Esophagus muscularis mucosa (tissue), 4 donors: ENCODE data around the gene CORO7. TPM values are rescaled to one million over a fixed set of nuclear protein-coding genes. Genes with fewer than 3 reads are reported as not detected.

Source experiments
- DNase-seq: peaks from one replicate; pipeline ENCODE4 v3.0.0-alpha.2; 2017; ENCODE audit errors: extremely low spot score
- H3K27ac ChIP-seq, 4 donors: fragments of 200-600 bp; sonication (generic); replicated peaks in 1 of 4; 1 replicate in 3 of 4; 2 replicates in 1 of 4; pipeline ENCODE4 v1.5.1; 2016 to 2019; ENCODE audit warnings: mild to moderate bottlenecking in 1 of 4
- H3K27me3 ChIP-seq, 4 donors: fragments of 200-600 bp; sonication (generic); one replicate each; pipeline versions ENCODE4 v1.5.1 to v1.6.0; 2016 to 2019
- H3K36me3 ChIP-seq, 4 donors: fragments of 200-600 bp; sonication (generic); one replicate each; pipeline ENCODE4 v1.5.1; 2016 to 2019
- H3K4me1 ChIP-seq, 4 donors: fragments of 200-600 bp; sonication (generic); one replicate each; pipeline ENCODE4 v1.5.1; 2016 to 2019
- H3K4me3 ChIP-seq, 4 donors: fragments of 200-600 bp; sonication (generic); 1 replicate in 2 of 4; 2 replicates in 2 of 4; pipeline ENCODE4 v1.5.1; 2016 to 2019; ENCODE audit warnings: mild to moderate bottlenecking in 4 of 4, moderate library complexity in 1 of 4
- H3K9me3 ChIP-seq, 4 donors: fragments of 200-600 bp; sonication (generic); 1 replicate in 3 of 4; 2 replicates in 1 of 4; pipeline ENCODE4 v1.5.1; 2016 to 2019
- EP300 ChIP-seq: sonication (generic); formaldehyde crosslinking; IDR thresholded peaks from one replicate; pipeline ENCODE4 v1.6.1; 2017; ENCODE audit warnings: antibody characterized with exemption
- POLR2A ChIP-seq: fragments of 450-650 bp; IDR thresholded peaks from one replicate; pipeline ENCODE4 v1.6.1; 2017; ENCODE audit warnings: antibody characterized with exemption, moderate library complexity, mild to moderate bottlenecking, low read depth
- POLR2AphosphoS5 ChIP-seq, 2 donors: sonication (generic); formaldehyde crosslinking; IDR thresholded peaks; one replicate each; pipeline ENCODE4 v1.6.1; 2017; ENCODE audit warnings: antibody characterized with exemption in 2 of 2
- WGBS: methylation state at CpG from one replicate; pipeline ENCODE4 v1.1.5; 2018; 5-methylcytosine and 5-hydroxymethylcytosine counted together
- intact Hi-C: fragments of 100-400 bp; cut with DNase I; formaldehyde crosslinking; loops from one replicate; pipeline ENCODE4 v1.15.1; 2023
- total RNA-seq, 4 donors: library from RNA; depleted of rRNA; stranded (reverse); fragments of >200 nt; gene quantifications; one replicate each; pipeline versions ENCODE4 v1.1.0 to v1.2.1, GENCODE V29; 2016
- TF ChIP-seq, protein P1 (sequence below), 3 experiments: fragments of 200-600 bp in 2 of 3; fragments of 450-650 bp in 1 of 3; sonication (generic) in 2 of 3; IDR thresholded peaks; one replicate each; pipeline ENCODE4 v1.5.1; 2017 to 2019; ENCODE audit warnings: antibody characterized with exemption in 3 of 3, mild to moderate bottlenecking in 2 of 3, moderate library complexity in 1 of 3

Gene CORO7
- total RNA-seq, 4 donors from 2014 or later = 11.6 to 24.6 (median 21.3) TPM

DNA sequence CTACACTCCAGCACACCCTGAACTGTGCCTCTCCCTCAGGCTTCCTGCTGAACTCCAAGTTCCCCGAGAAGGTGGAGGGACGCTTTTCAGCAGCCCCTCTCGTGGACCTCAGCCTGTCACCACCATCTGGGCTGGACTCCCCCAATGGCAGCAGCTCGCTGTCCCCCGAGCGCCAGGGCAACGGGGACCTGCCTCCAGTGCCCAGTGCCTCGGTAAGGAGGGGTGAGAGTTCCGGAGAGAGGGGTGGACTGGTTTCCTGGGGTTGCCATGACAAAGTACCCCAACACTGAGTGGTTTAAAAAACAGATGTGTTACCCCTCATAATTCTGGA is 83.1 kb downstream of the CORO7 start:
- Histone ChIP-seq H3K36me3 (peaks cover 11 to 61% (median 60%) of the 10 kb centered on the region in 4 donors), H3K4me3 (no peak overlapping the region), H3K27ac (no peak overlapping the region), H3K27me3 (no peaks in the 10 kb centered on the region), H3K9me3 (no peaks in the 10 kb centered on the region), H3K4me1 (peaks cover 23 to 42% (median 33%) of the 10 kb centered on the region in 4 donors)
- DNase-seq = no peak
- WGBS = 89% methylated on average over 3 of the region's 9 CpGs
- no peak for TF ChIP-seq EP300
- TF ChIP-seq, protein P1, sequence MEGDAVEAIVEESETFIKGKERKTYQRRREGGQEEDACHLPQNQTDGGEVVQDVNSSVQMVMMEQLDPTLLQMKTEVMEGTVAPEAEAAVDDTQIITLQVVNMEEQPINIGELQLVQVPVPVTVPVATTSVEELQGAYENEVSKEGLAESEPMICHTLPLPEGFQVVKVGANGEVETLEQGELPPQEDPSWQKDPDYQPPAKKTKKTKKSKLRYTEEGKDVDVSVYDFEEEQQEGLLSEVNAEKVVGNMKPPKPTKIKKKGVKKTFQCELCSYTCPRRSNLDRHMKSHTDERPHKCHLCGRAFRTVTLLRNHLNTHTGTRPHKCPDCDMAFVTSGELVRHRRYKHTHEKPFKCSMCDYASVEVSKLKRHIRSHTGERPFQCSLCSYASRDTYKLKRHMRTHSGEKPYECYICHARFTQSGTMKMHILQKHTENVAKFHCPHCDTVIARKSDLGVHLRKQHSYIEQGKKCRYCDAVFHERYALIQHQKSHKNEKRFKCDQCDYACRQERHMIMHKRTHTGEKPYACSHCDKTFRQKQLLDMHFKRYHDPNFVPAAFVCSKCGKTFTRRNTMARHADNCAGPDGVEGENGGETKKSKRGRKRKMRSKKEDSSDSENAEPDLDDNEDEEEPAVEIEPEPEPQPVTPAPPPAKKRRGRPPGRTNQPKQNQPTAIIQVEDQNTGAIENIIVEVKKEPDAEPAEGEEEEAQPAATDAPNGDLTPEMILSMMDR (IDR thresholded peaks at IDR 0.05) = no peak
- intact Hi-C loops = no loop called here

DNA sequence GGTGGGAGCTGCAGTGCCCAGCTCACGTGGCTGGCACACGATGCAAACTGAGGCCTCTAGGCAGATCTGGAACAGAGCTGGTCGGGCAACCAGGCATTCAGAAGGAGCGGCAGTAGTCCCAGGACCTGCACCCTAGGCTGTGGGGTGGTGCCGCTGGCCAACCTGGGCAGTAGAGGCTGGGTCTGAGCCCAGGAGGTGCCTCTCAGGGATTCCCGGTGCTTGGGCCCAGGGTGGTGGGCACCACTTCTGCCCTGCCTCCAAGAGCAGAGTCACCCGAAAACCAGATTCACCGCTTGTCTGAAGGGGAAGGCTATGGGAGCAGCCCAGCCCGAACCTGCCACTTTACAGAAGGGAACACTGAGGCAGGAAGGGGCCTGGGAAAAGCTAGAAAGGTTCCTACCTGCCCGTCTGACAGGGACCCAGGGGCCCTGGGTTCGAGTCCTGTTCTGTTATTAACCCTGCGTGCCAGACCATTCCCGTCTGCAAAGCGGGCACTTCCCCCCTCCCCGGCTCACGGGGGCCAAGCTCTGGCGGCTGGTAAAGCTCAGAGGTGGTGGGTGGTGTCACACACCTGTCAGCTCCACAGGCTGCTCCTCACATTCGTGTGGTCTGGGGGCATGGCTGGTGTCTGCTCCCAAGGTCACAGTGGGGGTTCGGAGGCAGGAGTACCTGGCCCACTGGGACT is 83.6 kb downstream of the CORO7 start:
- 86% methylated on average over 7 of the region's 19 CpGs for WGBS
- TF ChIP-seq POLR2A (no peak), EP300 (no peak), POLR2AphosphoS5 (IDR thresholded peaks at IDR 0.05) (no peak)
- TF ChIP-seq, protein P1 (IDR thresholded peaks at IDR 0.05) = no peak
- Histone ChIP-seq H3K4me3 (no peak overlapping the region), H3K4me1 (peaks cover 27 to 42% (median 38%) of the 10 kb centered on the region in 4 donors), H3K27ac (no peak overlapping the region), H3K36me3 (peaks cover 11 to 56% (median 55%) of the 10 kb centered on the region in 4 donors), H3K27me3 (no peaks in the 10 kb centered on the region), H3K9me3 (no peaks in the 10 kb centered on the region)
- DNase-seq = no peak
- intact Hi-C loops = no loop called here

DNA sequence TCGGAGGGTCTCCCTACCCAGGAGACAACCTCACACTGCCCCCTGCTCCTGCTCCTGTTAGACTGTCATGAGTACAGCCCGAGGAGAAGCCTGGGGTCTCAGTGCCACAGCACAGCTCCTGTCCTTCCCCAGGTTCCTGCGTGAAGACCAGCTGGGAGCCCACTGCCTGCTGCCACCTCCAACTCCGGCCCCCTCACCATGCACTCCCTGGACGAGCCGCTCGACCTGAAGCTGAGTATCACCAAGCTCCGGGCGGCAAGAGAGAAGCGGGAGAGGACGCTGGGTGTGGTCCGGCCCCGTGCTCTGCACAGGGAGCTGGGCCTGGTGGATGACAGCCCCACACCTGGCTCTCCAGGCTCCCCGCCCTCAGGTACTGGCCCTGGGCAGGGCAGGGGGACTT is 84.3 kb downstream of the CORO7 start:
- H3K4me3 ChIP-seq = no peak overlapping the region
- TF ChIP-seq POLR2A = no peak
- TF ChIP-seq POLR2AphosphoS5 (IDR thresholded peaks at IDR 0.05) = no peak
- TF ChIP-seq, protein P1 (IDR thresholded peaks at IDR 0.05) = no peak
- TF ChIP-seq EP300 = no peak
- H3K36me3 ChIP-seq = peaks cover 11 to 49% (median 48%) of the 10 kb centered on the region in 4 donors
- no peak for DNase-seq
- H3K9me3 ChIP-seq = no peaks in the 10 kb centered on the region
- peaks cover 33 to 48% (median 42%) of the 10 kb centered on the region in 4 donors for H3K4me1 ChIP-seq
- no peak overlapping the region for H3K27ac ChIP-seq
- H3K27me3 ChIP-seq = no peaks in the 10 kb centered on the region
- intact Hi-C loops = no loop called here
- 80% methylated on average over 6 of the region's 14 CpGs for WGBS

DNA sequence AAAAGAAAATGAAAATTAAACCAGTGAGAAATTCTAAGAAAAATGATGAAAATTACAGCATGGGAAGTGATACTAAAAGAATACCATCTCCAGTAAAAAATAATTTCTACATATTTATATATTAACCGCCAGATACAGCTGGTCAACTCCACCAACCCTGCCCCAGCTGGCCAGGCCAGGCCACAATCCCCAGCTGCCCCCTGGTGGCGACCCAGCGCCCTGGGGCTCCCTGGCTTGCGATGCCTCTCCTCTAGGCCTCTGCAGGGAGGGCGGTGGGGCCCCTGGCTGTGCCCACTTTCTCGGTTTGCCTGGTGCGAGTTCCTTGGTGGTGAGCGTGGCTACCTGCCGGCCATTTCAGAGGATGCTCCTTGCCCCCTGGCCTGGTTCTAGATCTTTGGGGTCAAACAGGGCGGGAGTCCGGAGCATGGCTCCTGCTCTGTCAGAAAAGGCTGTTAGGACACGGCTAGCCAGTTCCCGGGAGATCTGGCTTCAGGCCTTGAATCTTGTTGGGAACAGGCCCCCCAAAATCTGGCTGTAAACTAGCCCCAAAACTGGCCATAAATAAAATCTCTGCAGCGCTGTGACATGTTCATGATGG is 86.0 kb downstream of the CORO7 start:
- Histone ChIP-seq H3K36me3 (peaks cover 3 to 32% (median 31%) of the 10 kb centered on the region in 4 donors), H3K4me1 (peaks cover 39 to 65% (median 60%) of the 10 kb centered on the region in 4 donors), H3K27me3 (no peaks in the 10 kb centered on the region), H3K27ac (peak overlapping the region; percentile 29 to 90 (median 84)), H3K4me3 (no peak overlapping the region), H3K9me3 (no peaks in the 10 kb centered on the region)
- DNase-seq = no peak
- TF ChIP-seq, protein P1 (IDR thresholded peaks at IDR 0.05) = peak; percentile 94 to 99 (median 98)
- TF ChIP-seq EP300 = no peak
- TF ChIP-seq POLR2AphosphoS5 (IDR thresholded peaks at IDR 0.05) = no peak
- no peak for TF ChIP-seq POLR2A
- WGBS = 52% methylated on average over 14 of the region's 14 CpGs
- intact Hi-C loops = no loop called here
